Aorta (tissue), 5 donors: Measurements from ENCODE around the gene CFAP99. TPM values are rescaled to one million over a fixed set of nuclear protein-coding genes. Genes with fewer than 3 reads are reported as not detected.
A peak's percentile ranks its signal among the peaks of the same experiment; 100 is the strongest.

ENCODE experiments used
- ATAC-seq: fragments of 200-7000 bp; cut with Tn5 transposase; one replicate; pipeline ENCODE4 v1.9.1; 2022; ENCODE audit warnings: moderate library complexity; ENCODE audit not compliant: low FRiP score
- DNase-seq, 2 donors: peaks; one replicate each; pipeline ENCODE4 v3.0.0-alpha.2; 2020
- H3K27ac ChIP-seq, 2 donors: one replicate each; pipeline ENCODE4 v1.5.1; 2013; ENCODE audit warnings: low read length in 2 of 2, mild to moderate bottlenecking in 2 of 2, moderate library complexity in 2 of 2, control low read depth in 1 of 2, inconsistent platforms in 1 of 2, low read depth in 1 of 2
- H3K27me3 ChIP-seq, 2 donors: one replicate each; pipeline ENCODE4 v1.6.1; 2013; ENCODE audit warnings: control low read depth in 1 of 2, low read length in 1 of 2, mild to moderate bottlenecking in 1 of 2, moderate library complexity in 1 of 2; ENCODE audit not compliant: insufficient read depth in 2 of 2, control insufficient read depth in 1 of 2
- H3K36me3 ChIP-seq, 2 donors: one replicate each; pipeline ENCODE4 v1.6.1; 2013; ENCODE audit warnings: control low read depth in 1 of 2, low read length in 1 of 2, mild to moderate bottlenecking in 1 of 2; ENCODE audit not compliant: insufficient read depth in 2 of 2, control insufficient read depth in 1 of 2
- H3K4me1 ChIP-seq, 2 donors: one replicate each; pipeline ENCODE4 v1.6.1; 2013; ENCODE audit warnings: low read length in 2 of 2, control low read depth in 1 of 2, mild to moderate bottlenecking in 1 of 2, moderate library complexity in 1 of 2; ENCODE audit not compliant: insufficient read depth in 2 of 2, control insufficient read depth in 1 of 2
- H3K4me3 ChIP-seq, 2 donors: one replicate each; pipeline ENCODE4 v1.5.1; 2013; ENCODE audit warnings: low read length in 2 of 2, control low read depth in 1 of 2, mild to moderate bottlenecking in 1 of 2
- H3K9me3 ChIP-seq: one replicate; pipeline ENCODE4 v1.6.1; 2013; ENCODE audit warnings: mild to moderate bottlenecking, low read length; ENCODE audit not compliant: control insufficient read depth
- WGBS, 2 donors: extraction: QIAGEN DNeasy Blood & Tissue Kit; methylation state at CpG; one replicate each; pipeline ENCODE4 v1.1.7; 2013; 5-methylcytosine and 5-hydroxymethylcytosine counted together
- intact Hi-C, 2 donors: fragments of 100-400 bp; cut with DNase I; formaldehyde crosslinking; loops; one replicate each; pipeline versions ENCODE4 v1.14.2 to v1.15.0; 2022
- polyA plus RNA-seq, 2 donors: library from polyadenylated mRNA; stranded (reverse); fragments of 200-250 nt; gene quantifications; one replicate each; pipeline ENCODE4 v1.2.3, GENCODE V29; 2013
- total RNA-seq, 2 donors: library from RNA; stranded (reverse); fragmentation: NEBNext Ultra II Directional; extraction: Animal tissue kit (Norgen Biotek cat#: 25700); gene quantifications; one replicate each; pipeline ENCODE4 v1.2.1, GENCODE V29; 2021
- donor health status: healthy with polysubstance abuse.
- donor health status: Bipolar disorder and iron deficiency.
- donor health status: DM: no; HTN: no; CAD: no.
- donor health status: DM: no; HTN: no; CAD: no.
- donor health status: DM: yes; HTN: yes; CAD: no.

The CFAP99 gene
- total and polyA plus RNA-seq, 4 donors = 0.13 TPM; not detected in 3

- peak in 1 of 2 donors; percentile 69 for DNase-seq
- H3K4me3 ChIP-seq = no peak overlapping the region
- no peaks in the 10 kb centered on the region for H3K27me3 ChIP-seq
- 86 to 87% methylated on average over 30 of the region's 30 CpGs for WGBS, 2 donors
- H3K27ac ChIP-seq = no peak overlapping the region
- no peaks in the 10 kb centered on the region for H3K9me3 ChIP-seq
- no peaks in the 10 kb centered on the region for H3K36me3 ChIP-seq
- ATAC-seq = no peak
- intact Hi-C loops = loop anchor here in 1 of 2 donors (5.0 kb wide), 1 partner anchor 215 kb away; no protein-coding TSS in a partner anchor
- H3K4me1 ChIP-seq = no peaks in the 10 kb centered on the region
Observed at GRCh38 chr4:2436761-2437474, 18.2 kb downstream of the CFAP99 start.

GRCh38 chr4:2437475-2438215, 18.9 kb downstream of the CFAP99 start:
- intact Hi-C loops = loop anchor here in 1 of 2 donors (5.0 kb wide), 1 partner anchor 215 kb away; no protein-coding TSS in a partner anchor
- H3K9me3 ChIP-seq = no peaks in the 10 kb centered on the region
- H3K36me3 ChIP-seq = no peaks in the 10 kb centered on the region
- no peak overlapping the region for H3K4me3 ChIP-seq
- H3K27ac ChIP-seq = no peak overlapping the region
- H3K27me3 ChIP-seq = no peaks in the 10 kb centered on the region
- WGBS, 2 donors = 87 to 89% methylated on average over 25 of the region's 25 CpGs
- DNase-seq (no peak), ATAC-seq (peak; percentile 13)
- no peaks in the 10 kb centered on the region for H3K4me1 ChIP-seq

- Histone ChIP-seq H3K9me3 (no peaks in the 10 kb centered on the region), H3K36me3 (no peaks in the 10 kb centered on the region), H3K4me3 (no peak overlapping the region), H3K4me1 (no peaks in the 10 kb centered on the region), H3K27ac (no peak overlapping the region), H3K27me3 (no peaks in the 10 kb centered on the region)
- 63 to 68% methylated on average over 16 of the region's 16 CpGs for WGBS, 2 donors
- ATAC-seq (no peak), DNase-seq (no peak)
- intact Hi-C loops = loop anchor here in 1 of 2 donors (5.0 kb wide), 1 partner anchor 217 kb away; no protein-coding TSS in a partner anchor
Observed at GRCh38 chr4:2438822-2439718, 20.3 kb downstream of the CFAP99 start.

GRCh38 chr4:2441393-2442174, 22.8 kb downstream of the CFAP99 start:
- 54 to 57% methylated on average over 14 of the region's 14 CpGs for WGBS, 2 donors

GRCh38 chr4:2442175-2442993, 23.6 kb downstream of the CFAP99 start:
- Histone ChIP-seq H3K27ac (no peak overlapping the region), H3K27me3 (no peaks in the 10 kb centered on the region), H3K4me3 (no peak overlapping the region), H3K9me3 (no peaks in the 10 kb centered on the region), H3K36me3 (no peaks in the 10 kb centered on the region), H3K4me1 (no peaks in the 10 kb centered on the region)
- 79 to 80% methylated on average over 19 to 20 of the region's 20 CpGs for WGBS, 2 donors
- ATAC-seq = no peak
- no peak for DNase-seq
- intact Hi-C loops = no loop called here

More at GRCh38 chr4:2441393-2442174, 22.8 kb downstream of the CFAP99 start:
- no peaks in the 10 kb centered on the region for H3K36me3 ChIP-seq
- H3K9me3 ChIP-seq = no peaks in the 10 kb centered on the region
- peak; percentile 51 for ATAC-seq
- peak in 1 of 2 donors; percentile 69 for DNase-seq
- H3K4me3 ChIP-seq = no peak overlapping the region
- intact Hi-C loops = no loop called here
- no peaks in the 10 kb centered on the region for H3K27me3 ChIP-seq
- H3K27ac ChIP-seq = no peak overlapping the region
- no peaks in the 10 kb centered on the region for H3K4me1 ChIP-seq

GRCh38 chr4:2443061-2443730, 24.4 kb downstream of the CFAP99 start:
- Histone ChIP-seq H3K27me3 (no peaks in the 10 kb centered on the region), H3K27ac (no peak overlapping the region), H3K36me3 (no peaks in the 10 kb centered on the region), H3K4me3 (no peak overlapping the region), H3K9me3 (no peaks in the 10 kb centered on the region), H3K4me1 (no peaks in the 10 kb centered on the region)
- ATAC-seq = no peak
- intact Hi-C loops = no loop called here
- DNase-seq = no peak
- 82 to 93% methylated on average over 20 of the region's 20 CpGs for WGBS, 2 donors

GRCh38 chr4:2443956-2444740, 25.4 kb downstream of the CFAP99 start:
- 92 to 95% methylated on average over 7 of the region's 7 CpGs for WGBS, 2 donors
- DNase-seq = no peak
- intact Hi-C loops = no loop called here

More at GRCh38 chr4:2443956-2444740, 25.4 kb downstream of the CFAP99 start:
- Histone ChIP-seq H3K36me3 (no peaks in the 10 kb centered on the region), H3K4me3 (no peak overlapping the region), H3K27ac (no peak overlapping the region), H3K4me1 (no peaks in the 10 kb centered on the region), H3K9me3 (no peaks in the 10 kb centered on the region), H3K27me3 (no peaks in the 10 kb centered on the region)
- ATAC-seq = no peak
